KMS-11 (cell line): ENCODE results near the gene JMJD6.

ENCODE experiments used
- H2AFZ ChIP-seq: fragments of 200-600 bp; sonication (generic); 2 replicates; pipeline ENCODE4 v1.6.1; 2016; ENCODE audit warnings: antibody characterized with exemption, mixed run types, low read depth
- H3K27ac ChIP-seq: fragments of 200-600 bp; sonication (generic); 2 replicates; pipeline ENCODE4 v1.6.1; 2016; ENCODE audit warnings: mild to moderate bottlenecking, mixed run types
- H3K27me3 ChIP-seq: fragments of 200-600 bp; sonication (generic); 2 replicates; pipeline ENCODE4 v1.6.1; 2017; ENCODE audit warnings: mild to moderate bottlenecking, low read depth, mixed run types, moderate library complexity; ENCODE audit not compliant: insufficient read depth
- H3K36me3 ChIP-seq: fragments of 200-600 bp; sonication (generic); 2 replicates; pipeline ENCODE4 v1.6.1; 2017; ENCODE audit warnings: mild to moderate bottlenecking, mixed run types; ENCODE audit not compliant: insufficient read depth
- H3K4me1 ChIP-seq: fragments of 200-600 bp; sonication (generic); 2 replicates; pipeline ENCODE4 v1.6.1; 2016; ENCODE audit warnings: mild to moderate bottlenecking, low read depth, mixed run types; ENCODE audit not compliant: poor library complexity, severe bottlenecking
- H3K4me2 ChIP-seq: fragments of 200-600 bp; sonication (generic); 2 replicates; pipeline ENCODE4 v1.7.0; 2016; ENCODE audit warnings: mild to moderate bottlenecking, mixed run types
- H3K4me3 ChIP-seq: fragments of 200-600 bp; sonication (generic); IDR thresholded peaks from 2 replicates; pipeline ENCODE4 v1.6.1; 2017; ENCODE audit warnings: low read depth, low read length, mixed read lengths; ENCODE audit not compliant: insufficient read depth
- H3K79me2 ChIP-seq: fragments of 200-600 bp; sonication (generic); 2 replicates; pipeline ENCODE4 v1.6.1; 2016; ENCODE audit warnings: low read depth, mixed run types; ENCODE audit not compliant: insufficient read depth
- H3K9ac ChIP-seq: fragments of 200-600 bp; sonication (generic); 2 replicates; pipeline ENCODE4 v1.6.1; 2016; ENCODE audit warnings: mild to moderate bottlenecking, mixed run types
- H4K20me1 ChIP-seq: fragments of 200-600 bp; sonication (generic); 2 replicates; pipeline ENCODE4 v1.6.1; 2016; ENCODE audit warnings: mild to moderate bottlenecking, mixed run types; ENCODE audit not compliant: insufficient read depth
- TF ChIP-seq, protein P1 (sequence below): fragments of 200-600 bp; sonication (generic); conservative IDR thresholded peaks from 2 replicates; pipeline ENCODE4 v1.6.1; 2017; ENCODE audit warnings: low read depth, mild to moderate bottlenecking, antibody characterized with exemption, low read length, moderate library complexity, mixed read lengths

JMJD6 gene

DNA sequence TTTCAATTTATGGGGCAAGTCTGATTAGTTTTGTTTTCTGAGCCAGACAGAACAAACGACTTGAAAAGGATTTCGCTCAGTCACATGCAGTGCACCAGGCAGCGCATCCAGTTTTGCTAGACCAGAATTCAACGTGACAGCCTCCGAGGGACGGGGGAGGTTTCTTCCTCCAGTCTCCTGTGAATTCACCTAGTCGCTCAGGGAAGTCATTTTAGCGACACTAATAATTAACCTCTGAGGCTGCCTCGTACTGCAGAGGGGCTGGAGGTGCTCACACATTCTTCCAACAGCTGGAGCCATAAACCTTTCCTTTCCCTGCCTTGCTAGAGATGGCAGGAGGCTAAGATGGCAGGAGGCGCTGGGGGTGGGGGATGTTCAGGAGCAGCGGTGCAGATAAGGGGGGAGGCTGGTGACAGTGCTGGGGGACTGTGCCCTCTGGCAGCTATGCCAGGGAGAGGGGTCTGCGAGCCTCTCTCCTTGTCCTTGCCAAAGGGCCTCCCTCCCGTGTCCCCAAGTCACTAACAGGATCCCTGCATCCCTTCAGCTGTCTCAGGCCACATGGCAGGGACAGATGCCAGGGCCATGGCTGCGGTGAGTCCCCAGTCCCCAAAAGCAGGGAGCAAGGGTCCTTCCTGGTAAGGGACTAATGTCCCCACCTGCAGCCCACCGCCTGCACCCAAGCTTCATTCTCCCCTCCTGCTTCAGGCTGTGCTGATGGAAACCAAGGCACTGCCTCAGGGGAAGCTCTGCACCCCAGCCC, 39.7 kb downstream of the JMJD6 start:
- Histone ChIP-seq H3K27ac (no peak overlapping the region), H3K36me3 (no peaks in the 10 kb centered on the region), H3K4me2 (no peak overlapping the region), H3K27me3 (no peaks in the 10 kb centered on the region; the same call in 1 of the 2 replicates), H3K9ac (no peak overlapping the region), H3K4me3 (no peak overlapping the region), H4K20me1 (no peaks in the 10 kb centered on the region), H3K79me2 (no peaks in the 10 kb centered on the region), H3K4me1 (peaks cover 23% of the 10 kb centered on the region), H2AFZ (no peak overlapping the region)
- TF ChIP-seq, protein P1, sequence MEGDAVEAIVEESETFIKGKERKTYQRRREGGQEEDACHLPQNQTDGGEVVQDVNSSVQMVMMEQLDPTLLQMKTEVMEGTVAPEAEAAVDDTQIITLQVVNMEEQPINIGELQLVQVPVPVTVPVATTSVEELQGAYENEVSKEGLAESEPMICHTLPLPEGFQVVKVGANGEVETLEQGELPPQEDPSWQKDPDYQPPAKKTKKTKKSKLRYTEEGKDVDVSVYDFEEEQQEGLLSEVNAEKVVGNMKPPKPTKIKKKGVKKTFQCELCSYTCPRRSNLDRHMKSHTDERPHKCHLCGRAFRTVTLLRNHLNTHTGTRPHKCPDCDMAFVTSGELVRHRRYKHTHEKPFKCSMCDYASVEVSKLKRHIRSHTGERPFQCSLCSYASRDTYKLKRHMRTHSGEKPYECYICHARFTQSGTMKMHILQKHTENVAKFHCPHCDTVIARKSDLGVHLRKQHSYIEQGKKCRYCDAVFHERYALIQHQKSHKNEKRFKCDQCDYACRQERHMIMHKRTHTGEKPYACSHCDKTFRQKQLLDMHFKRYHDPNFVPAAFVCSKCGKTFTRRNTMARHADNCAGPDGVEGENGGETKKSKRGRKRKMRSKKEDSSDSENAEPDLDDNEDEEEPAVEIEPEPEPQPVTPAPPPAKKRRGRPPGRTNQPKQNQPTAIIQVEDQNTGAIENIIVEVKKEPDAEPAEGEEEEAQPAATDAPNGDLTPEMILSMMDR, result no peak

DNA sequence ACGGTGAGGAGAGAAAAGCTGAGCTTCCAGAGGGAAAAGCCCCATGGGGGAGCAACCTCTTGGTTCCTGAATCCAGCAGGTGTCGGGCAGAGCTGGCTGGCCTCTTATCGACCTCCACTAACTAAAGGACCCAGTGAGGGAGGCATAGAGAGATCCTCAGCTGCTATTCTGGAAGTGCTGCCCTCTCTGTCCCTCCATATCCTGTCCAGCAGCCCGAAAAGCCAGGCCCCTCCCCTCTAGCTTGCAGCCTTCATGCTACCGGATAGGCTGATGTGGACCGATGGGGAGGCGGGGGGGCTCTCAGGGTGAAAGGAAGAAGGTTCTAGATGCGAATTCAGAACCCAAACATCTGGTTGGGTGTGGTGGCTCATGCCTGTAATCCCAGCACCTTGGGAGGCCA, 40.6 kb downstream of the JMJD6 start:
- H3K4me2 ChIP-seq, result no peak overlapping the region
- H3K79me2 ChIP-seq, result no peaks in the 10 kb centered on the region
- TF ChIP-seq, protein P1, result no peak
- no peak overlapping the region for H3K27ac ChIP-seq
- H3K36me3 ChIP-seq, result no peaks in the 10 kb centered on the region
- H2AFZ ChIP-seq, result no peak overlapping the region
- H3K4me3 ChIP-seq, result no peak overlapping the region
- H3K27me3 ChIP-seq, result no peaks in the 10 kb centered on the region; the same call in 1 of the 2 replicates
- H3K4me1 ChIP-seq, result peaks cover 32% of the 10 kb centered on the region
- no peaks in the 10 kb centered on the region for H4K20me1 ChIP-seq
- no peak overlapping the region for H3K9ac ChIP-seq

DNA sequence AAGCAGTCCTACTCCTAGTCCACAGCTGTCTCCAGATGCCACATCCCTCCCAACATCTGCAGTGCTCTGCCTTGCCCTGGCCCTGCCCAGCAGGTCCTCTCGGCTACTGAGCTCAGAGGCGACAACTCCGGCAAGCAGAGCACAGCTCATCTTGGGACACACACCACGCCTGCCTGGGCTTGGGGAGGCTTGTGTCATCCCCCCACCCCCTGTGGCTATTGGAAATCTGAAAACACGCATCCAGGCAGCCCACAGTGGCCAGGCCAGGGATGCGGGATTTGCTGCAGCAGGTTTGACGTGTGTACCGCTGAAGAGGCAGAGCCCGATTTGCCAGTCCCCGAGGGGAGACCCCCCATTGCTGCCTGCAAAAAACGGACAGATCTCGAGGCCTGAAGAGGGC, 41.0 kb downstream of the JMJD6 start:
- TF ChIP-seq, protein P1, result no peak
- Histone ChIP-seq H3K4me1 (peaks cover 32% of the 10 kb centered on the region), H3K79me2 (no peaks in the 10 kb centered on the region), H3K9ac (no peak overlapping the region), H3K4me2 (no peak overlapping the region), H2AFZ (no peak overlapping the region), H3K27me3 (no peaks in the 10 kb centered on the region; the same call in 1 of the 2 replicates), H4K20me1 (no peaks in the 10 kb centered on the region), H3K27ac (no peak overlapping the region), H3K36me3 (no peaks in the 10 kb centered on the region), H3K4me3 (no peak overlapping the region)

DNA sequence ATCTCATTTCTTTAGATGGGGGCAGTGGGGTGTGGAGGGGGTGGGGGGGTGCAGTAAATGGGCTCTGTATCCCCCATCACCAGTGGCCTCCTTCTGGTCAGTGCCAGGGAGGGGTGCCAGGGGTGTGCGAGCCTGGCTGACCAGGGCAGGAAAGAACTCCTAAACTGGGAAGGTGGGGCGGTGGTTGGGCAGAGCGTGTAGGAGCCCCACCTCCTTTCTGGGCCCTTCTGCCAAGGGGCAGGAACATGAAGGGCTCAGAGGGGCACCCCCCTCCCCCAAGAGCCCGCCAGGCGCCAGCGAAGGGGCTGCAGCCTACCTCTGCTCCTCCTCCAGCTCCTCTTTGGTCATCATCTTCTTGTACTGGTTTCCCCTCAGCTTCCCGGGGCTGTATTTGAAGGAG, 41.6 kb downstream of the JMJD6 start:
- Histone ChIP-seq H3K27me3 (no peaks in the 10 kb centered on the region; the same call in 1 of the 2 replicates), H3K4me3 (no peak overlapping the region), H2AFZ (no peak overlapping the region), H3K79me2 (no peaks in the 10 kb centered on the region), H3K9ac (no peak overlapping the region), H3K27ac (no peak overlapping the region), H3K4me2 (no peak overlapping the region), H3K36me3 (no peaks in the 10 kb centered on the region), H3K4me1 (peaks cover 32% of the 10 kb centered on the region), H4K20me1 (no peaks in the 10 kb centered on the region)
- TF ChIP-seq, protein P1, result no peak
